ENCODE data around the gene EXOC6B.

DNA sequence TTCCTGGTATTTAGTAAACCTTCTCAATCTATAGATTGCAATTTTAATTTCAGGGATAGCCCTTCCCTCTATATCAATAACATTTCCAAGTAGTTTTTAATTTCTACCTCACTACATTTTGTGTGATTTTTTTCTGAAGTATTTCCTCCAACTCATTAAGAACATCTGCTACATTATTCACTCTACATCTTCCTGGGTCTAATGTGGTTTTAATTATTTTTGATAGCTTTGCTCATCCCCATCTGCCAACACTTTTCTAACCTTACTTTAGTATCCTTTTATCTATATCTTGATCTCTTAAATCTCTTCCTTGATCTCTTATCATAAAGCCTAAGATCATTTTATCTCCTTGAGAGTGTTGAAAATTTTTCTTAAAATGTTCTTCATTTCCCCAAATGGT lies 399.8 kb downstream of the EXOC6B start:
- TF ChIP-seq POLR2AphosphoS5 (IDR thresholded peaks at IDR 0.05; ENCODE audit: borderline replicate concordance, low read depth, low read length) (no peak), EZH2 (IDR thresholded peaks at IDR 0.05) (no peak), FOXP2 (optimal IDR thresholded peaks at IDR 0.05; ENCODE audit: control extremely low read depth, extremely low read length, insufficient read depth) (no peak)

Data from SK-N-MC (cell line).